IMR-90 (cell line): Measurements from ENCODE around the gene MAB21L3. TPM values are rescaled to one million over a fixed set of nuclear protein-coding genes. Genes with fewer than 3 reads are reported as not detected.

Experiments used
- ATAC-seq: fragments of 200-7000 bp; cut with Tn5 transposase; 2 replicates; pipeline ENCODE4 v1.9.1; 2020; ENCODE audit warnings: low read depth, mild to moderate bottlenecking, moderate library complexity
- BruUV-seq: library from RNA; stranded (reverse); fragments of 400-500 nt; replicated peaks from 2 replicates; lab custom pipeline; 2021; lab: Mats Ljungman, UMichigan
- CTCF ChIA-PET: fragments of 300-600 bp; formaldehyde crosslinking; extraction: SDS; loops from one replicate; lab custom pipeline; 2021; ENCODE audit warnings: antibody characterized with exemption; lab: Yijun Ruan, JAX
- POLR2A ChIA-PET: fragments of 300-600 bp; sonication (Branson Sonifier 250); formaldehyde crosslinking; loops from one replicate; lab custom pipeline; 2022; ENCODE audit warnings: antibody characterized with exemption; ENCODE audit not compliant: unreplicated experiment; lab: Charles Lee
- DNase-seq: peaks from one replicate; pipeline ENCODE4 v3.0.0; 2013
- H2AFZ ChIP-seq: replicated peaks from 2 replicates; pipeline ENCODE3; 2013; ENCODE audit warnings: low read length, mild to moderate bottlenecking; ENCODE audit not compliant: poor library complexity
- H2AK5ac ChIP-seq: 2 replicates; pipeline ENCODE4 v1.6.1; 2013; ENCODE audit warnings: low read depth, low read length, inconsistent platforms
- H2AK9ac ChIP-seq: replicated peaks from 2 replicates; pipeline ENCODE3; 2013; ENCODE audit warnings: mild to moderate bottlenecking, low read depth, low read length, moderate library complexity; ENCODE audit not compliant: poor library complexity
- H2BK120ac ChIP-seq: 2 replicates; pipeline ENCODE4 v1.6.1; 2013; ENCODE audit warnings: low read depth, low read length, inconsistent platforms
- H2BK15ac ChIP-seq: 3 replicates; pipeline ENCODE4 v1.6.1; 2013; ENCODE audit warnings: low read depth, low read length, inconsistent platforms
- H2BK20ac ChIP-seq: 2 replicates; pipeline ENCODE4 v1.6.1; 2013; ENCODE audit warnings: low read depth, mild to moderate bottlenecking, inconsistent platforms, low read length, moderate library complexity
- H2BK5ac ChIP-seq: 2 replicates; pipeline ENCODE4 v1.6.1; 2013; ENCODE audit warnings: mild to moderate bottlenecking, low read depth, low read length, inconsistent platforms; ENCODE audit not compliant: poor library complexity, severe bottlenecking
- H3K14ac ChIP-seq: replicated peaks from 2 replicates; pipeline ENCODE4 v1.6.1; 2013; ENCODE audit warnings: low read depth, low read length, inconsistent platforms
- H3K18ac ChIP-seq: 2 replicates; pipeline ENCODE4 v1.6.1; 2013; ENCODE audit warnings: low read depth, low read length, control low read depth
- H3K23ac ChIP-seq: 2 replicates; pipeline ENCODE4 v1.6.1; 2013; ENCODE audit warnings: low read depth, low read length, inconsistent platforms
- H3K27ac ChIP-seq: 2 replicates; pipeline ENCODE4 v1.5.1; 2013; ENCODE audit warnings: mild to moderate bottlenecking, control low read depth, low read length; ENCODE audit not compliant: insufficient read depth
- H3K27me3 ChIP-seq: 2 replicates; pipeline ENCODE4 v1.6.1; 2013; ENCODE audit warnings: low read length; ENCODE audit not compliant: control insufficient read depth, insufficient read depth
- H3K36me3 ChIP-seq: 2 replicates; pipeline ENCODE4 v1.6.1; 2013; ENCODE audit warnings: low read length, mixed read lengths; ENCODE audit not compliant: control insufficient read depth, insufficient read depth
- H3K4ac ChIP-seq: 2 replicates; pipeline ENCODE4 v1.6.1; 2013; ENCODE audit warnings: low read depth, low read length, inconsistent platforms
- H3K4me1 ChIP-seq: 2 replicates; pipeline ENCODE4 v1.6.1; 2013; ENCODE audit warnings: low read length, mixed read lengths; ENCODE audit not compliant: control insufficient read depth, insufficient read depth
- H3K4me2 ChIP-seq: 2 replicates; pipeline ENCODE4 v1.6.1; 2013; ENCODE audit warnings: low read depth, mild to moderate bottlenecking, control low read depth, low read length, moderate library complexity
- H3K4me3 ChIP-seq: 2 replicates; pipeline ENCODE4 v1.5.1; 2013; ENCODE audit warnings: low read depth, mild to moderate bottlenecking, control low read depth, low read length, moderate library complexity; ENCODE audit not compliant: insufficient read depth
- H3K56ac ChIP-seq: 2 replicates; pipeline ENCODE4 v1.6.1; 2013; ENCODE audit warnings: low read length, inconsistent platforms; ENCODE audit not compliant: insufficient read depth; ENCODE audit errors: extremely low read depth
- H3K79me1 ChIP-seq, 2 experiments: 2 replicates each; pipeline ENCODE4 v1.6.1; 2013; ENCODE audit warnings: low read length in 2 of 2, inconsistent platforms in 1 of 2, low read depth in 1 of 2
- H3K9ac ChIP-seq: 2 replicates; pipeline ENCODE4 v1.6.1; 2013; ENCODE audit warnings: low read depth, low read length, control low read depth
- H3K9me1 ChIP-seq: 2 replicates; pipeline ENCODE4 v1.6.1; 2013; ENCODE audit warnings: low read length, inconsistent platforms; ENCODE audit not compliant: insufficient read depth
- H3K9me3 ChIP-seq: 2 replicates; pipeline ENCODE4 v1.6.1; 2013; ENCODE audit warnings: low read length; ENCODE audit not compliant: control insufficient read depth, insufficient read depth
- H4K20me1 ChIP-seq: 2 replicates; pipeline ENCODE4 v1.6.1; 2013; ENCODE audit warnings: low read length, inconsistent platforms; ENCODE audit not compliant: insufficient read depth
- H4K5ac ChIP-seq: 2 replicates; pipeline ENCODE4 v1.6.1; 2013; ENCODE audit warnings: mild to moderate bottlenecking, low read depth, low read length, control low read depth
- H4K8ac ChIP-seq, 2 experiments: 2 replicates each; pipeline ENCODE4 v1.6.1; 2013; ENCODE audit warnings: low read depth in 2 of 2, low read length in 2 of 2, control low read depth in 1 of 2, inconsistent platforms in 1 of 2
- H4K91ac ChIP-seq: 2 replicates; pipeline ENCODE4 v1.6.1; 2013; ENCODE audit warnings: low read depth, low read length, inconsistent platforms; ENCODE audit not compliant: insufficient read depth
- BHLHE40 ChIP-seq: fragments of 150-350 bp; IDR thresholded peaks from 2 replicates; pipeline ENCODE4 v1.6.1; 2016; ENCODE audit warnings: mild to moderate bottlenecking, low read depth, low read length
- CEBPB ChIP-seq: IDR thresholded peaks from 2 replicates; pipeline ENCODE4 v1.6.1; 2012; ENCODE audit warnings: low read depth, low read length, improper control_type of control experiment
- CHD1 ChIP-seq: IDR thresholded peaks from 2 replicates; pipeline ENCODE4 v1.6.1; 2012; ENCODE audit warnings: low read depth, low read length, improper control_type of control experiment
- CTCF ChIP-seq: conservative IDR thresholded peaks from 2 replicates; pipeline ENCODE4 v1.5.1; 2012; ENCODE audit warnings: mild to moderate bottlenecking, low read depth, low read length, improper control_type of control experiment
- ELK1 ChIP-seq: fragments of 150-350 bp; IDR thresholded peaks from 2 replicates; pipeline ENCODE4 v1.6.1; 2016; ENCODE audit warnings: low read depth, mild to moderate bottlenecking, low read length, moderate library complexity, borderline replicate concordance
- FOS ChIP-seq: fragments of 150-350 bp; IDR thresholded peaks from 2 replicates; pipeline ENCODE4 v1.6.1; 2016; ENCODE audit warnings: low read depth, low read length
- MAFK ChIP-seq: IDR thresholded peaks from 2 replicates; pipeline ENCODE4 v1.6.1; 2012; ENCODE audit warnings: low read depth, low read length, improper control_type of control experiment
- MAZ ChIP-seq: IDR thresholded peaks from 2 replicates; pipeline ENCODE4 v1.6.1; 2012; ENCODE audit warnings: low read depth, mild to moderate bottlenecking, low read length, improper control_type of control experiment, moderate library complexity, borderline replicate concordance
- MXI1 ChIP-seq: IDR thresholded peaks from 2 replicates; pipeline ENCODE4 v1.6.1; 2012; ENCODE audit warnings: low read depth, mild to moderate bottlenecking, low read length, moderate library complexity, borderline replicate concordance
- NFE2L2 ChIP-seq: fragments of 150-350 bp; IDR thresholded peaks from 2 replicates; pipeline ENCODE4 v1.6.1; 2016; ENCODE audit warnings: low read depth, mild to moderate bottlenecking, low read length
- RAD21 ChIP-seq: IDR thresholded peaks from 2 replicates; pipeline ENCODE4 v1.6.1; 2012; ENCODE audit warnings: low read length, improper control_type of control experiment
- RCOR1 ChIP-seq: IDR thresholded peaks from 2 replicates; pipeline ENCODE4 v1.6.1; 2012; ENCODE audit warnings: mild to moderate bottlenecking, low read length, improper control_type of control experiment; ENCODE audit not compliant: insufficient replicate concordance
- RFX5 ChIP-seq: IDR thresholded peaks from 2 replicates; pipeline ENCODE4 v1.8.0; 2012; ENCODE audit warnings: low read depth, mild to moderate bottlenecking, low read length, moderate library complexity
- SMC3 ChIP-seq: fragments of 150-350 bp; IDR thresholded peaks from 2 replicates; pipeline ENCODE4 v1.6.1; 2016; ENCODE audit warnings: low read depth, mild to moderate bottlenecking, antibody characterized with exemption, low read length, moderate library complexity
- USF2 ChIP-seq: fragments of 150-350 bp; IDR thresholded peaks from 2 replicates; pipeline ENCODE4 v1.6.1; 2017; ENCODE audit warnings: mild to moderate bottlenecking, antibody characterized with exemption, low read length, low read depth
- WGBS, 2 experiments: methylation state at CpG; one replicate each; pipeline versions ENCODE4 v1.1.5 to v1.1.7; 2013; ENCODE audit warnings: missing lambda C conversion rate in 2 of 2; ENCODE audit not compliant: insufficient read length in 1 of 2; ENCODE audit errors: extremely low coverage in 2 of 2; 5-methylcytosine and 5-hydroxymethylcytosine counted together
- dilution Hi-C: fragments of 300-500 bp; cut with HindIII; formaldehyde crosslinking; loops from one replicate; pipeline ENCODE4 v1.14.3; 2018; ENCODE audit warnings: low sequenced_read_pairs; ENCODE audit not compliant: unreplicated experiment
- in situ Hi-C: fragments of 300-500 bp; cut with MboI; formaldehyde crosslinking; loops from 3 replicates; pipeline ENCODE4 v1.14.3; 2019; ENCODE audit warnings: low sequenced_read_pairs, inconsistent platforms, mixed read lengths
- intact Hi-C: fragments of 100-400 bp; cut with micrococcal nuclease; formaldehyde crosslinking; loops from 2 replicates; pipeline ENCODE4 v1.10.0; 2022
- polyA plus RNA-seq, 3 experiments: library from polyadenylated mRNA; depleted of rRNA; stranded (reverse); fragments of >200 nt; gene quantifications; 2 replicates each; pipeline ENCODE4 v1.2.3, GENCODE V29; 2012; ENCODE audit warnings: low replicate concordance in 1 of 3
- total RNA-seq: library from RNA; depleted of rRNA; stranded (reverse); fragments of >200 nt; gene quantifications from 2 replicates; pipeline ENCODE4 v1.2.3, GENCODE V29; 2012

The MAB21L3 gene
- total and polyA plus RNA-seq, 2 of the 4 experiments (the other 2 are of a cell fraction): not detected

GRCh38 chr1:116112388-116113140 is 1.4 kb downstream of the MAB21L3 start:
- no peak for DNase-seq
- H3K9me3 ChIP-seq: no peaks in the 10 kb centered on the region
- H3K36me3 ChIP-seq: no peaks in the 10 kb centered on the region
- no peak overlapping the region for H2AK5ac ChIP-seq
- H2BK120ac ChIP-seq: peak overlapping the region; percentile 3; the same call in 1 of the 2 replicates
- H3K14ac ChIP-seq: no peak overlapping the region
- H2BK15ac ChIP-seq: no peak overlapping the region
- H2BK20ac ChIP-seq: no peak overlapping the region
- ChIA-PET POLR2A (no interaction called here), CTCF (interaction anchor here (0.6 to 0.7 kb wide), 2 partner anchors 70 to 457 kb away, joined by 3 to 4 read pairs; no protein-coding TSS in a partner anchor)
- dilution Hi-C loops (no loop called here), in situ Hi-C loops (no loop called here), intact Hi-C loops (no loop called here)
- no peak overlapping the region for H2BK5ac ChIP-seq
- no peak overlapping the region for H3K4ac ChIP-seq
- H4K8ac ChIP-seq: no peak overlapping the region
- no peak overlapping the region for H4K91ac ChIP-seq
- H2AK9ac ChIP-seq: no peak overlapping the region
- no peak overlapping the region for H3K9ac ChIP-seq
- no peak overlapping the region for H3K23ac ChIP-seq
- H3K79me1 ChIP-seq: no peaks in the 10 kb centered on the region
- no peak overlapping the region for H2AFZ ChIP-seq
- WGBS, 2 experiments: no CpG with 5 or more reads among the region's 4 CpGs
- no peak overlapping the region for H3K4me3 ChIP-seq
- no peak overlapping the region for H4K5ac ChIP-seq
- H3K9me1 ChIP-seq: peaks cover 10% of the 10 kb centered on the region; the same call in 1 of the 2 replicates
- no peak overlapping the region for H3K4me2 ChIP-seq
- H4K20me1 ChIP-seq: peaks cover 3% of the 10 kb centered on the region; the same call in 1 of the 2 replicates
- no peak overlapping the region for H3K18ac ChIP-seq
- BruUV-seq: no TSS peak
- H3K4me1 ChIP-seq: peaks cover 12% of the 10 kb centered on the region
- no peaks in the 10 kb centered on the region for H3K27me3 ChIP-seq
- no peak overlapping the region for H3K27ac ChIP-seq
- H3K56ac ChIP-seq: no peak overlapping the region
- no peak for ATAC-seq
- TF ChIP-seq CTCF: no peak
- no peak for TF ChIP-seq SMC3
- no peak for TF ChIP-seq BHLHE40
- no peak for TF ChIP-seq FOS
- no peak for TF ChIP-seq RFX5
- no peak for TF ChIP-seq ELK1
- no peak for TF ChIP-seq MAFK
- TF ChIP-seq MXI1: no peak
- TF ChIP-seq USF2: no peak
- TF ChIP-seq RCOR1: no peak
- no peak for TF ChIP-seq MAZ
- no peak for TF ChIP-seq CHD1
- TF ChIP-seq CEBPB: no peak
- no peak for TF ChIP-seq NFE2L2
- TF ChIP-seq RAD21: no peak
